HG03565 (cell line): Measurements from ENCODE around the gene LYPLA2.
A peak's percentile ranks its signal among the peaks of the same experiment; 100 is the strongest.
"Not testable (repeated sequence)": the region's sequence is repeated elsewhere in the genome, so short reads cannot be mapped to it uniquely, and the experiment has no call there.

Experiments used
- ATAC-seq: cut with Tn5 transposase; IDR thresholded peaks from one replicate; pipeline ENCODE4 v1.9.1; 2021; ENCODE audit warnings: mild to moderate bottlenecking, moderate library complexity; ENCODE audit not compliant: unreplicated experiment

LYPLA2 gene

DNA sequence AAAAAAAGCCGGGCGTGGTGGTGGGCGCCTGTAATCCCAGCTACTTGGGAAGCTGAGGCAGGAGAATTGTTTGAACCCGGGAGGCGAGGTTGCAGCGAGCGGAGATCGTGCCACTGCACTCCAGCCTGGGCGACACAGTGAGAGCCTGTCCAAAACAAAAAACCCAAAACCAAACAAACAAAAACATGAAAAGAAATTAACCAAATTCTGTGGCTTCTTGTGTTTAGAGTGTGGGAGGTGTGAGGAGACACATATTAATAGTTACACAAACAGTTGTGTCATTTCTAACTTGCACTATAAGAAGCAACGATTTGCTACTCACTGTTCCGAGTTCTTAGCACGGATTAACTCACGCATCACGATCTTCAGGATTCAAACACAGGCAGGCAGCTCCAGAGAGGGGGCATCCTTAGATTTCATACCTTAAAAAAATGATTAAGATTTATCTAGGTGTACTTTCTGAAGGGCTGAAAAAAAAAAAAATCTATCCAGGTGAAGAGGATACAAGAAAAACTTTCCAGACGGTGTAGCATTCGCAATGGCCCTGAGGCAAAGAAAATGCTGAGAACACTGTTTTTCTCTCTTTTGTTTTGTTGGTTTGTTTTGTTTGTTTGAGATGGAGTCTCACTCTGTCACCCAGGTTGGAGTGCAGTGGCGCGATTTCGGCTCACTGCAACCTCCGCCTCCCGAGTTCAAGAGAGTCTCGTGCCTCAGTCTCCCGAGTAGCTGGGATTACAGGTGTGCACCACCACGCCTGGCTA, 35.0 kb downstream of the LYPLA2 start:
- ATAC-seq: peak; percentile 54

DNA sequence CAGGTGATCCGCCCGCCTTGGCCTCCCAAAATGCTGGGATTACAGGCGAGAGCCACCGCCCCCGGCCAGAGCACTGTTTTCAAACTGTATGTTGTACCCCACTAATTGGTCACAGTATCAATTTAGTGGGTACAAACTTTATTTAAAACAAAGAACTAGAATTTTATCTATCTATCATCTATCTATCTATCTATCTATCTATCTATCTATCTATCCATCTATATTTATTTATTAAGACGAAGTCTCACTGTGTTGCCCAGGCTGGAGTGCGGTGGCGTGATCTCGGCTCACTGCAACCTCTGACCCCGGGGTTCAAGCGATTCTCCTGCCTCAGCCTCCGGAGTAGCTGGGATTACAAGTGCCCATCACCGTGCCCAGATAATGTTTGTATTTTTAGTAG, 35.6 kb downstream of the LYPLA2 start:
- not testable (repeated sequence) for ATAC-seq

DNA sequence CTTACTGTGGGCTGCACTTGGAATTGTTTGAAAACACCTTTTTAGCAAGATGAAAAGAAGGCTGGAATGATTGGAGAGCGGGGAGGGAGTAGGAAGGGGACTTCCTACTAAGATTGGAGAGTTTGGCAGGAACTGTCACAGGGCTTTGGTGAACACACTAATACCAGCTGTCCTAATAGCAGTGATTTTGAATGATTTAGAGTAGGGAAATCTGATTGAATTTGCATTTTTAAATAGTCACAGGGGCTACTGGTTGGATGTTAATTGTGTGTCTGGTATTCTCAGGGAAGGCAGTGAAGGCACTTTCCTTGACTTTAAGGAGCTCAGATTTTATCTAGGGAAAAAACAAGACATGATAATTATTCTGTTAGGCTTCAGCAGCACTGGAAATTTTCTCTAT, 36.8 kb downstream of the LYPLA2 start:
- no peak for ATAC-seq

DNA sequence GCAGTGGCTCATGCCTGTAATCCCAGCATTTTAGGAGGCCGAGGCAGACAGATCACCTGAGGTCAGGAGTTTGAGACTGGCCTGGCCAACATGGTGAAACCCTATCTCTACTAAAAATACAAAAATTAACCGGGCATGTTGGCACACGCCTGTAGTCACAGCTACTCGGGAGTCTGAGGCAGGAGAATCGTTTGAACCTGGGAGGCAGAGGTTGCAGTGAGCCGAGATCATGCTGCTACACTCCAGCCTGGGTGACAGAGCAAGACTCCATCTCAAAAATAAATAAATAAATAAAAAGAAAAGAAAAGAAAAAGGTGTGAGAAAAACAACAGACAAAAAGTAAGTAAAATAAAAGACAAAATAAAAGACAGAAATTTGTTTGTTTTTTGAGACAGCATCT, 43.2 kb downstream of the LYPLA2 start:
- ATAC-seq: not testable (repeated sequence)

DNA sequence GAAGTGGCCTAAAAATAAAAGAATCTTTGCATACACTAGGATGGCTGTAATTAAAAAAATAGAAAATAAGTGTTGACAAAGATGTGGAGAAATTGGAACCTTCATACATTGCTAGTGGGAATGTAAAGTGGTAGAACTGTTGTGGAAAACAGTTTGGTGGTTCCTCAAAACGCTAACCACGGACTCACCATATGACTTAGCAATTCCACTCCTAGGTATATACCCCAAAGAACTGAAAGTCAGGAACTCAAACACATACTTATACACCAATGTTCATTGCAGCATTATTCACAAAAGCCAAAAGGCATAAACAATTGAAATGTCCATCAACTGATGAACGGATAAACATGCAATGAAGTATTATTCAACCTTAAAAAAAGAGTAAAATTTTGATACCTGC, 45.1 kb downstream of the LYPLA2 start:
- ATAC-seq: no peak

DNA sequence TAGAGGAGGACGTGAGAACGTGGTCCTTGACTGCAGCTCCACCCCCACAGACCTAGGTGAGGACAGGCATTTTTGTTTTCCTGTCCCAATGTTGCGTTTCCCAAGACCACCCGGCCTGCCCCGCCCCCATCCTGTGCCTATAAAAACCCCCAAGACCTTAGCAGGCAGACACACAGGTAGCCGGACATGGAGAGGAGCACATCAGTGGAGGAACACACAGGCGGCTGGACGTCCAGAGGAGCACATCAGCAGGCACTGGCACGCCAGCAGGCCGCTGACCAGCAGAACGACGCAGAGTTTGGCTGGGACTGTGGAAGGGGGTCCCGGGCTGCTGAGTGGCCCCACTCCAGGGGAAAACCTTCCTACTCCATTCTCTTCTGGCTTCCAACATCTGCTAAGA, 47.0 kb downstream of the LYPLA2 start:
- ATAC-seq: no peak

DNA sequence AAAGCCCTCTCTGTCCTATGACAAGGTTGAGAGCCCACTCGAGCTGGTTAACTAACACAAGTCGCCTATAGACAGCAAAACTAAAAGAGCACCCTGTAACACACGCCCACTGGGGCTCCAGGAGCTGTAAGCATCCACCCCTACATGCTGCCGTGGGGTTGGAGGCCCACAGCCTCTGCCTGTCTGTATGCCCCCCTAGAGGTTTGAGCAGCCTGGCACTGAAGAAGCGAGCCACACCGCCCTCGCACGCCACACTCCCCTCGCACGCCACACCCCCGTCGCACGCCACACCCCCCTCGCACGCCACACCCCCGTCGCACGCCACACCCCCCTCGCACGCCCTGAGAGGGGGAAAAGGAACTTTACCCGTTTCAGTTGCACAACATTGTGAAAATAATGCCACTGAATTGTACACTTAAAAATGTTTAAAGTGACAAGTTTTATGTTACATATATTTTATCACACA, 47.5 kb downstream of the LYPLA2 start:
- peak; percentile 40 for ATAC-seq

DNA sequence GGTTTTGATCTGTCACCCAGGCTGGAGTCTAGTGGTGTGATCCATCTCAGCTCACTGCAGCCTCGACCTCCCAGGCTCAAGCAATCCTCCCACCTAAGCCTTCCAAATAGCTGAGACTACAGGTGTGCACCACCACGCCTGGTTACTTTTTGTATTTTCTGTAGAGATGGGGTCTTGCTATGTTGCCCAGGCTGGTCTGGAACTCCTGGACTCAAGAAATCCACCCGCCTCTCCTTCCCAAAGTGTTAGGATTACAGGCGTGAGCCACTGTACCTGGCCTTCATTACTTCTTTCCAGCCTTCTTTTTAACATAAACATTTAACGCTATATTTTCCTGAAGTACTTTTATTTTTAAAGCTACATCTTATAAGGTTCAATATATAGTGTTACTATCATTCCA, 52.7 kb downstream of the LYPLA2 start:
- no peak for ATAC-seq
